HCT116 (cell line): ENCODE measurements around the gene CTNNA2. TPM values are rescaled to one million over a fixed set of nuclear protein-coding genes. Genes with fewer than 3 reads are reported as not detected.

Experiments used
- ATAC-seq: fragments of 200-7000 bp; cut with Tn5 transposase; 2 replicates; pipeline ENCODE4 v1.9.1; 2020; ENCODE audit warnings: mild to moderate bottlenecking, moderate library complexity
- BruUV-seq: library from RNA; stranded (reverse); fragments of 400-500 nt; replicated peaks from 2 replicates; lab custom pipeline; 2021; lab: Mats Ljungman, UMichigan
- CTCF ChIA-PET: fragments of 300-600 bp; sonication (Branson Sonifier 250); formaldehyde crosslinking; loops from one replicate; lab custom pipeline; 2021; ENCODE audit warnings: antibody characterized with exemption; lab: Charles Lee
- POLR2A ChIA-PET: fragments of 300-600, 350-600 bp; sonication (Branson Sonifier 250); formaldehyde crosslinking; loops from one replicate; lab custom pipeline; 2021; ENCODE audit warnings: antibody characterized with exemption; lab: Charles Lee
- RAD21 ChIA-PET, 2 experiments: fragments of 300-600 bp; sonication (Branson Sonifier 250); formaldehyde crosslinking; loops; one replicate each; lab custom pipeline; 2023; ENCODE audit warnings: low total read pairs in 2 of 2; ENCODE audit not compliant: uncharacterized antibody in 2 of 2, unreplicated experiment in 2 of 2, low non-redundant PET in 1 of 2; lab: Charles Lee
- DNase-seq: peaks from one replicate; pipeline ENCODE4 v3.0.0-alpha.2; 2010; ENCODE audit warnings: low read depth, low spot score
- H2AFZ ChIP-seq: fragments of 200-600 bp; shearing (Covaris generic), sonication (generic); 2 replicates; pipeline ENCODE4 v1.6.1; 2017; ENCODE audit warnings: low read depth, mixed run types, mixed read lengths, antibody characterized with exemption, low read length; ENCODE audit not compliant: poor library complexity, severe bottlenecking
- H3K27ac ChIP-seq: 2 replicates; pipeline ENCODE4 v1.5.1; 2012; ENCODE audit warnings: low read depth, low read length
- H3K27me3 ChIP-seq: fragments of 200-600 bp; sonication (generic); 2 replicates; pipeline ENCODE4 v1.6.1; 2016; ENCODE audit warnings: mixed run types, low read length, mixed read lengths; ENCODE audit not compliant: insufficient read depth
- H3K36me3 ChIP-seq, 2 experiments: fragments of 200-500 bp in 1 of 2; fragments of 200-600 bp in 1 of 2; sonication (Bioruptor generic) in 1 of 2; sonication (generic) in 1 of 2; 2 replicates each; pipeline versions ENCODE4 v1.5.1 to v1.6.1; 2014 to 2016; ENCODE audit warnings: low read length in 2 of 2, inconsistent platforms in 1 of 2, mixed read lengths in 1 of 2, mixed run types in 1 of 2; ENCODE audit not compliant: insufficient read depth in 2 of 2, control insufficient read depth in 1 of 2
- H3K4me1 ChIP-seq, 2 experiments: fragments of 200-600 bp in 1 of 2; sonication (generic) in 1 of 2; 2 replicates each; pipeline versions ENCODE4 v1.5.1 to v1.6.1; 2012 to 2017; ENCODE audit warnings: low read length in 2 of 2, inconsistent platforms in 1 of 2, mild to moderate bottlenecking in 1 of 2, mixed read lengths in 1 of 2, mixed run types in 1 of 2, moderate library complexity in 1 of 2; ENCODE audit not compliant: insufficient read depth in 2 of 2, control insufficient read depth in 1 of 2
- H3K4me2 ChIP-seq: fragments of 200-600 bp; sonication (generic); 2 replicates; pipeline ENCODE4 v1.6.1; 2017; ENCODE audit warnings: mixed run types, low read length, mixed read lengths
- H3K4me3 ChIP-seq, 2 experiments: fragments of 200-600 bp in 1 of 2; sonication (generic) in 1 of 2; replicated peaks in 1 of 2; 2 replicates each; pipeline ENCODE4 v1.5.1; 2011 to 2016; ENCODE audit warnings: low read length in 2 of 2, control low read depth in 1 of 2, low read depth in 1 of 2, mild to moderate bottlenecking in 1 of 2, mixed read lengths in 1 of 2, mixed run types in 1 of 2
- H3K79me2 ChIP-seq: fragments of 200-600 bp; sonication (generic); 2 replicates; pipeline ENCODE4 v1.6.1; 2017; ENCODE audit warnings: mild to moderate bottlenecking, mixed run types, low read length, moderate library complexity, mixed read lengths; ENCODE audit not compliant: insufficient read depth
- H3K9ac ChIP-seq: fragments of 200-600 bp; sonication (generic); 2 replicates; pipeline ENCODE4 v1.6.1; 2016; ENCODE audit warnings: low read length, mixed read lengths
- H3K9me2 ChIP-seq: fragments of 200-600 bp; sonication (generic), shearing (Covaris generic); 2 replicates; pipeline ENCODE4 v1.6.1; 2017; ENCODE audit warnings: mixed run types, mild to moderate bottlenecking, moderate library complexity; ENCODE audit not compliant: insufficient read depth
- H3K9me3 ChIP-seq, 2 experiments: fragments of 200-500 bp in 1 of 2; fragments of 200-600 bp in 1 of 2; sonication (Bioruptor generic) in 1 of 2; sonication (generic) in 1 of 2; 2 replicates each; pipeline ENCODE4 v1.6.1; 2014 to 2017; ENCODE audit warnings: low read length in 2 of 2, mixed read lengths in 2 of 2, inconsistent platforms in 1 of 2, low read depth in 1 of 2, mild to moderate bottlenecking in 1 of 2, mixed run types in 1 of 2, moderate library complexity in 1 of 2; ENCODE audit not compliant: control insufficient read depth in 1 of 2, insufficient read depth in 1 of 2
- H4K20me1 ChIP-seq: fragments of 200-600 bp; sonication (generic), shearing (Covaris generic); 2 replicates; pipeline ENCODE4 v1.6.1; 2017; ENCODE audit warnings: mixed run types, mild to moderate bottlenecking, moderate library complexity; ENCODE audit not compliant: insufficient read depth
- CBX3 ChIP-seq: IDR thresholded peaks from 2 replicates; pipeline ENCODE4 v1.6.1; 2012; ENCODE audit warnings: low read depth
- CEBPB ChIP-seq: IDR thresholded peaks from 2 replicates; pipeline ENCODE4 v1.6.1; 2012; ENCODE audit warnings: low read depth
- ELF1 ChIP-seq: IDR thresholded peaks from 2 replicates; pipeline ENCODE4 v1.6.1; 2012; ENCODE audit warnings: low read depth, borderline replicate concordance
- EZH2 ChIP-seq: fragments of 200-600 bp; sonication (generic); IDR thresholded peaks from 2 replicates; pipeline ENCODE4 v1.6.1; 2017; ENCODE audit warnings: antibody characterized with exemption, mixed run types
- FOSL1 ChIP-seq: IDR thresholded peaks from 2 replicates; pipeline ENCODE4 v1.6.1; 2012; ENCODE audit warnings: low read depth
- JUND ChIP-seq: IDR thresholded peaks from 2 replicates; pipeline ENCODE4 v1.6.1; 2012
- TCF7L2 ChIP-seq: IDR thresholded peaks from 2 replicates; pipeline ENCODE4 v1.7.0; 2011; ENCODE audit warnings: borderline replicate concordance, inconsistent platforms; ENCODE audit not compliant: insufficient read depth, insufficient read length; ENCODE audit errors: extremely low read depth
- ZNF274 ChIP-seq: fragments of 200-500 bp; sonication (Bioruptor generic); IDR thresholded peaks from 2 replicates; pipeline ENCODE4 v1.6.1; 2014; ENCODE audit warnings: mild to moderate bottlenecking, low read depth, low read length, inconsistent platforms
- intact Hi-C: fragments of 100-400 bp; cut with micrococcal nuclease; formaldehyde crosslinking; loops from 2 replicates; pipeline ENCODE4 v1.10.0; 2022
- total RNA-seq: library from RNA; stranded (reverse); gene quantifications from one replicate; pipeline ENCODE4 v1.2.1, GENCODE V29; 2021; ENCODE audit not compliant: unreplicated experiment
- TF ChIP-seq, protein P1 (sequence below): IDR thresholded peaks from 2 replicates; pipeline ENCODE4 v1.6.1; 2012
- TF ChIP-seq, protein P2 (sequence below): IDR thresholded peaks from 2 replicates; pipeline ENCODE4 v1.6.1; 2012; ENCODE audit warnings: low read depth

Gene CTNNA2
- total RNA-seq, 1 experiment from 2014 or later, result not detected

DNA sequence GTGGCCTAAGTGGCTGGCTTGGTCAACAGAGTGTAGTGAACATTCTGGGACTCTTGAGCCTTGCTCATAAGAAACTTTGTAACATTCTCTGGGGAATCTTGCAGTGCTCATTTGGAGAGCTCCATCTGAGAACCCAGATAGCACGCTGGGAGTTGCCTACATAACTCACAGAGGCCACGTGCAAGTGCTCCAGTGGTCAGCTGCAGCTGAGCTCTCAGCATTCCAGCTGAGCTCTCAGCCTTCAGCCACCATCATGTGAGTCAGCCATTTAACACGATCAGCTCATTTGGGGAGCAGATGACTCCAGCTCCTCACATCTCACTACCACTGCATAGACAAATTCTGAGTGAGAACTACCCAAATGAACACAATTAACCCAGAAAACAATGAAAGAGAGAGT is 25.5 kb upstream of the CTNNA2 start:
- ATAC-seq (no peak), DNase-seq (no peak)
- no peaks in the 10 kb centered on the region for H3K4me1 ChIP-seq
- H3K36me3 ChIP-seq, result no peaks in the 10 kb centered on the region
- H3K9me2 ChIP-seq, result no peaks in the 10 kb centered on the region
- no TSS peak for BruUV-seq
- ChIA-PET CTCF (no interaction called here), POLR2A (no interaction called here), RAD21 (no interaction called here)
- TF ChIP-seq FOSL1 (no peak), CBX3 (no peak), CEBPB (no peak), ZNF274 (no peak), JUND (no peak), EZH2 (no peak), ELF1 (no peak)
- TF ChIP-seq, protein P1, sequence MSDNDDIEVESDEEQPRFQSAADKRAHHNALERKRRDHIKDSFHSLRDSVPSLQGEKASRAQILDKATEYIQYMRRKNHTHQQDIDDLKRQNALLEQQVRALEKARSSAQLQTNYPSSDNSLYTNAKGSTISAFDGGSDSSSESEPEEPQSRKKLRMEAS, result no peak
- no peaks in the 10 kb centered on the region for H3K79me2 ChIP-seq
- no peak overlapping the region for H3K4me3 ChIP-seq
- peaks cover 0 to 25% of the 10 kb centered on the region in 2 experiments; a peak in 2 of 4 replicates for H3K9me3 ChIP-seq
- H3K9ac ChIP-seq, result no peak overlapping the region
- no peak overlapping the region for H3K27ac ChIP-seq
- no peak overlapping the region for H3K4me2 ChIP-seq
- intact Hi-C loops, result no loop called here
- no peaks in the 10 kb centered on the region for H3K27me3 ChIP-seq
- H2AFZ ChIP-seq, result no peak overlapping the region
- no peaks in the 10 kb centered on the region for H4K20me1 ChIP-seq

DNA sequence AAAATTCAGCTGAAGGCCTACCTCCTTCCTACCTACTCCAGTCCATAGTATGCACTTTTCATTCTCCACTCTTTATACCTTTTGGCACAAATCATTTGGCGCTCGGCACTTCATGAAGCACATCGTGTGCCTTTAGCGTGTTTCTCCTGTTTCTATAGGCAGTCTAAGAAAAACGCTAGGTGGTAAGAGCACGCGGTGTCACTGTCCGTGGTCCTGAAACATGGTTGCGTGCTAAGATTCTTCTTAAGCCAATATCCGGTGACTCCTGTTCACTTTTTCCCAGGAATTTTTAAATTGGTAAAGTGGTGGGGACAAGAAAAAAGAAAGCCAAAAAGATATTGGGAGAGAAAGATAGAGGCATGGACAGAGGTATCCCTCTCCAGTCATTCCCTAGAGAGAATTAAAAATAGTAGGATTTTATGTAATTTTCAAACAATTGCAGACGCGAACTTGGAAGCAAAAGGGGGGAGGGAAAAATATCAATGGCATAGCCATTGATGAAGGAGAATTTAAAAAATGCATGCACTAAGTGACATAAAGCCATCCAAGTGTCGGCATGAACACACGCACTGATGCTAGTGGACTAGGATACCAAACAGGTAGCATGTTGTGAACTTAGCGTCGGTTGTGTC is 1.4 kb upstream of the CTNNA2 start:
- no peak for DNase-seq
- Histone ChIP-seq H3K4me2 (no peak overlapping the region), H3K4me1 (no peaks in the 10 kb centered on the region), H3K9ac (no peak overlapping the region), H3K79me2 (no peaks in the 10 kb centered on the region), H4K20me1 (no peaks in the 10 kb centered on the region), H2AFZ (no peak overlapping the region), H3K9me3 (peaks cover 4 to 36% of the 10 kb centered on the region in 2 experiments; a peak in 2 of 4 replicates), H3K27ac (no peak overlapping the region), H3K9me2 (no peaks in the 10 kb centered on the region), H3K36me3 (no peaks in the 10 kb centered on the region), H3K27me3 (no peaks in the 10 kb centered on the region), H3K4me3 (no peak overlapping the region)
- TF ChIP-seq, protein P2, sequence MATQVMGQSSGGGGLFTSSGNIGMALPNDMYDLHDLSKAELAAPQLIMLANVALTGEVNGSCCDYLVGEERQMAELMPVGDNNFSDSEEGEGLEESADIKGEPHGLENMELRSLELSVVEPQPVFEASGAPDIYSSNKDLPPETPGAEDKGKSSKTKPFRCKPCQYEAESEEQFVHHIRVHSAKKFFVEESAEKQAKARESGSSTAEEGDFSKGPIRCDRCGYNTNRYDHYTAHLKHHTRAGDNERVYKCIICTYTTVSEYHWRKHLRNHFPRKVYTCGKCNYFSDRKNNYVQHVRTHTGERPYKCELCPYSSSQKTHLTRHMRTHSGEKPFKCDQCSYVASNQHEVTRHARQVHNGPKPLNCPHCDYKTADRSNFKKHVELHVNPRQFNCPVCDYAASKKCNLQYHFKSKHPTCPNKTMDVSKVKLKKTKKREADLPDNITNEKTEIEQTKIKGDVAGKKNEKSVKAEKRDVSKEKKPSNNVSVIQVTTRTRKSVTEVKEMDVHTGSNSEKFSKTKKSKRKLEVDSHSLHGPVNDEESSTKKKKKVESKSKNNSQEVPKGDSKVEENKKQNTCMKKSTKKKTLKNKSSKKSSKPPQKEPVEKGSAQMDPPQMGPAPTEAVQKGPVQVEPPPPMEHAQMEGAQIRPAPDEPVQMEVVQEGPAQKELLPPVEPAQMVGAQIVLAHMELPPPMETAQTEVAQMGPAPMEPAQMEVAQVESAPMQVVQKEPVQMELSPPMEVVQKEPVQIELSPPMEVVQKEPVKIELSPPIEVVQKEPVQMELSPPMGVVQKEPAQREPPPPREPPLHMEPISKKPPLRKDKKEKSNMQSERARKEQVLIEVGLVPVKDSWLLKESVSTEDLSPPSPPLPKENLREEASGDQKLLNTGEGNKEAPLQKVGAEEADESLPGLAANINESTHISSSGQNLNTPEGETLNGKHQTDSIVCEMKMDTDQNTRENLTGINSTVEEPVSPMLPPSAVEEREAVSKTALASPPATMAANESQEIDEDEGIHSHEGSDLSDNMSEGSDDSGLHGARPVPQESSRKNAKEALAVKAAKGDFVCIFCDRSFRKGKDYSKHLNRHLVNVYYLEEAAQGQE, result peak; percentile 44
- no peak for TF ChIP-seq TCF7L2
- intact Hi-C loops, result no loop called here
- no peak for ATAC-seq
- POLR2A ChIA-PET, result no interaction called here
- RAD21 ChIA-PET, result no interaction called here
- CTCF ChIA-PET, result no interaction called here
- BruUV-seq, result no TSS peak
